Fibroblast of skin of left quadriceps (primary cell): Measurements from ENCODE around the gene PEX7.
"Not testable (repeated sequence)": the region's sequence is repeated elsewhere in the genome, so short reads cannot be mapped to it uniquely, and the experiment has no call there.

Experiments
- DNase-seq, 2 experiments: peaks; one replicate each; pipeline ENCODE4 v3.0.0-alpha.2; 2013; ENCODE audit warnings: low read depth in 2 of 2

Gene PEX7, protein sequence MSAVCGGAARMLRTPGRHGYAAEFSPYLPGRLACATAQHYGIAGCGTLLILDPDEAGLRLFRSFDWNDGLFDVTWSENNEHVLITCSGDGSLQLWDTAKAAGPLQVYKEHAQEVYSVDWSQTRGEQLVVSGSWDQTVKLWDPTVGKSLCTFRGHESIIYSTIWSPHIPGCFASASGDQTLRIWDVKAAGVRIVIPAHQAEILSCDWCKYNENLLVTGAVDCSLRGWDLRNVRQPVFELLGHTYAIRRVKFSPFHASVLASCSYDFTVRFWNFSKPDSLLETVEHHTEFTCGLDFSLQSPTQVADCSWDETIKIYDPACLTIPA

GRCh38 chr6:136822376-136823127 is at the start of gene PEX7:
Gene PEX7 (plus strand): TSS chr6:136822592. CDS start chr6:136822666, 74 bp downstream.
- peak; percentile 84 to 88 for DNase-seq

- no peak for DNase-seq
Observed at GRCh38 chr6:136772685-136773472, 49.5 kb upstream of the PEX7 start.

GRCh38 chr6:136773473-136773796 is 49.0 kb upstream of the PEX7 start:
- no peak for DNase-seq

GRCh38 chr6:136774228-136775041 is 48.0 kb upstream of the PEX7 start:
- DNase-seq, result peak; percentile 49 to 61

DNA sequence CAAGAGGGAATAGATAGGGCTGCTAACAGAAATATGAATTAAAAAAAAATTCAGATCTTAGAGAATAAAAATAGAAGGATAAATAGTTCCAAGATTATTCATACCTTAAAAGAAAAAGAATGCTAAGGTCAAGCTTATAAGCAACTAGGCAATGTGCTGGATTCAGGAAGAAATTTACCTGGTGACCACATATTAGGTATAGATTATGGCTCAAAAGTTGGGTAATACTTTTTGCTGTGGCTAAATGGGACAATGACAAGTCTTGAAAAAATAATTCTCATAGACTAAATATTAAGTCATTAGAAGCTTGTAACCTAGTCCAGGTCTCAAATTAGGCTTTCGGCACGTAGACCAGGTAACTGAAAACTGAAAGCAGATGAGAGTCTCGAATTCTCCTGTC is 47.3 kb upstream of the PEX7 start:
- no peak for DNase-seq

GRCh38 chr6:136775548-136775947 is 46.8 kb upstream of the PEX7 start:
- peak; percentile 29 to 31 for DNase-seq

- no peak for DNase-seq
Observed at GRCh38 chr6:136777651-136778050, 44.7 kb upstream of the PEX7 start.

DNA sequence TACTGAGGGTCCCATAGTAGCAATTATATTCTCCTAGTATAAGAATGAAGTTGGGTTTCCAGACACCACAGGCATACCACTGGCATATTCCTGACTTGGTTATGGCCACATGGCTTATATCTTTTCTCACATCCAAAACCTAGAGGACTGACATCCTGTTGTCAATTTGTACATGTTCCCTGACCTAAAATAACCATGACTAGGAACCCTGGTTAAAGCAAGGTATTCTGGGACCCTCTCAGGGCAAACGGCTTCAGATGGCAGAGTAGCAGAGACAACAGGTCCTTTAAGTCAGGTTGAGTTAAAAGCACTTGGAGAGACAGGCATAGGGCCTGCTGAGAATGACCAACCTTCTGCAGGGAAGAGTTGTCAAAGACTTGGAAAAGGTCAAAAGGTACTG is 42.7 kb upstream of the PEX7 start:
- DNase-seq, result no peak

DNA sequence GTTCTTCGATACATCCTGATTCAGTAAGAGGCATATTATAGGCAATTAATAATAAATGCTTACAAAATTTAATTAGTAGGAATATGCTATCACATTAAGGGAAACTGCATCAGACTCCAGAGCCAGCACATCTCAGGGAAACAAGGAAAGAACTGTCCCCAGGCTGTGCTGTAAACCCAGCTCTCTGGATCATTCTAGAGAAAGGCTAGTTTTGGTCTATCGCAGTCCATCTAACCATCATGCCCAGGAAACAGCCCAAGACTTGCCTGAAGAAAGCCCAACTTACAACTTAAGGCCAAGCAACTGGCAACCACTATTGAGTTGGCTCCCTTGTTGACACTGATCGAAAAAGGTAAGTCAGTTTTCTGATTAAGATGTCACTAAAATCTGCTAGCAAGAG is 41.4 kb upstream of the PEX7 start:
- DNase-seq, result no peak

DNA sequence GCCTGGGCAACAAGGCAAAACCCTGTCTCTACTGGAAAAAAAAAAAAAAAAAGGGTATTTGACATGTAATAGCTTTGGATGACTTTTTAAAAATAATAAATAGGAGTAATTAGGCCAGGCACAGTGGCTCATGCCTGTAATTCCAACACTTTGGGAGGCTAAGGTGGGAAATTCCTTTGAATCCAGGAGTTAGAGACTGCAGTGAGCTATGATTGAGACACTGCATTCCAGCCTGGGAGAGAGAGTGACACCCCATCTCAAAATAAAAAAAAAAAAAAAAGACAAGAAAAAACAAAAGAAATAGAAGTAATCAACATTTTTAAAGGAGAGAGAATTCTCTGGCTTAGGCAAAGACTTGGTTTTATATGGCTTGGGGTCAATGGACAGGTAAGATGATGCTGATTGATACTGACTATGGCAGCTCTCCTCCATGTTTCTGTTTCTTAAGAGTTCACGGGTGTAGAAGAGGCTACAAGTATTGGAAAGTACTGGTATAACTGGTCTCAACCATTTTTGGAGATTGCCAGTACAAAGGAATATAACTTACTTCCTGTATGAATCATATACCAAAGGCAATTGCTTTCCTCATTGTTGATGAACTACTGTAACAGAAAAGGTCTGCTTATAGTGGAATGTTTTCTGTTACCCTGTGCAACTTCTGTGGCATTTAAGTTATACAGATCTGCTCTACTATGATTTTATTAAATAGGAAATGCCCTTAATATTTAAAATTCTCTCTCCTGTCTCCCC is 40.2 kb upstream of the PEX7 start:
- peak; percentile 21 to 29 for DNase-seq

- no peak for DNase-seq
Observed at GRCh38 chr6:136783021-136783420, 39.4 kb upstream of the PEX7 start.

DNA sequence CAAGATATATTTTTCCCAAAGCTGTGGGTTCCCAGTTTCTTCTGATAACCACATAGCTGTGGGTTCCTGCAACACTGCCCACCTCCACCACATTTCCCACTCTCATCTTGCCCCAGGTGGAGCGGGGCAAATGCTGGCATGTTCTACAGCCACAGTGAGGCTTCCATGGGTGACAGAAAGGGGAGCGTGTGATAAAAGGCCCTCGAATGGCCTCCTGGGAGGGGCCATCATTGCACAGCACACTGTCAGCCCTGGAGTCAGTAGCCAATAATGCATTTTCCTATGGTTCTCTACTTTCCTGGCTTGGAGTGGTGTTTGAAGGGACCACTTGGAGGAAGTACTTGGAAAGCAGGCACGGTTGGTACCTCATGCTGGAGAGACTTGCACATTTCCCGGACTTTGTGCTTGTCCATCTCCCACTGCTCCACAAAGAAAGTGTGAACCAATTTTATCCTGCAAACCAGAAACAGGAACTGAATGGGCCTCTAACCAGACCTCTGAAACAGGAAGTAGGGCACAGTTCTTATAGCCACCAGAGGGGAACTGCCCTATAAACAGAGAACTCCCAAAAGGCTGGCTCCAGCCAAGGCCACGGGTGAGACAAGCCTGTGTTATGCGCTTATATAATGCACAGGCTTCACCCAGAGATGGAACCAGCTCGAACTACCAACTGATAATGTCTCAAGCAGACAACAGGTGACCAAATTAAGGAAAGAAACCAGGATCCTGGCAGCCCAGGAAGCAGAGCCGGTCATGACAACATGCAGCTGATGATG is 38.7 kb upstream of the PEX7 start:
- no peak for DNase-seq

DNA sequence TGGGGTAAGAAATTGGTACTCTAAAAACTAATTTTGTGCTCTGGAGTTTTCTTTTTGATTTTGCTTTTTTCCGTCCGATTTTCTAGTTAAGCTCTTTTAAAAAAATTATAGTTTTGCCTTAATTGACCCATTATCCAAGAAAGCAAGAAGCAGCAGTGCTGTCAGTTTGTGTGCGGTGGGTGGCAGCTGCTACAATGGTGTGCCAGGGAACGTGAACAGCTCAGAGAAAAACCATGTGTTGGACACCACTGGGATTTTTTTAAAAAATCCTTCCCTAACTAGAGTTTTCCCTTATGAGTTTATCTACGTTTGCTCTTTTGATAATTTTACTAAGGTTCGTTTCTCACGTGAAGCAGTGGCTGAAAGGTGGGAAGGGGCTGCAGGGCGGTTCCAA is 38.1 kb upstream of the PEX7 start:
- DNase-seq, result no peak

- DNase-seq, result no peak
Observed at GRCh38 chr6:136784910-136785746, 37.3 kb upstream of the PEX7 start.

DNA sequence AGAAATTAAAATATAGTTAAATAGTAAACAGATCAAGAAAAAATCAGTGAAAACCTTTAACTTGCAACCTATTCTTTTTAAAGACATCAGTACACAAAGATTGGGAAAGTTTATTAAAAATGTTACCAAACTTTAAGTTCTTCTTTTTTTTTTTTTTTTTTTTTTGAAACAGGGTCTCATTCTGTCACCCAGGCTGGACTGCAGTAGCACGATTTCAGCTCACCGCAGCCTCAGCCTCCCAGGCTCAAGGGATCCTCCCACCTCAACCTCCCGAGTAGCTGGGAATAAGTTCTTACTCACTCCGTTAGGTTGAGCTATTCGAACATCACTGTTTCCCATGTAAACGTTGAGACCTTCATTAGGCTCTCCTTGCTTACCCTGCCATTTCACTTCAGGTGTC is 35.7 kb upstream of the PEX7 start:
- no peak for DNase-seq

GRCh38 chr6:136787726-136788068 is 34.7 kb upstream of the PEX7 start:
- DNase-seq, result no peak

DNA sequence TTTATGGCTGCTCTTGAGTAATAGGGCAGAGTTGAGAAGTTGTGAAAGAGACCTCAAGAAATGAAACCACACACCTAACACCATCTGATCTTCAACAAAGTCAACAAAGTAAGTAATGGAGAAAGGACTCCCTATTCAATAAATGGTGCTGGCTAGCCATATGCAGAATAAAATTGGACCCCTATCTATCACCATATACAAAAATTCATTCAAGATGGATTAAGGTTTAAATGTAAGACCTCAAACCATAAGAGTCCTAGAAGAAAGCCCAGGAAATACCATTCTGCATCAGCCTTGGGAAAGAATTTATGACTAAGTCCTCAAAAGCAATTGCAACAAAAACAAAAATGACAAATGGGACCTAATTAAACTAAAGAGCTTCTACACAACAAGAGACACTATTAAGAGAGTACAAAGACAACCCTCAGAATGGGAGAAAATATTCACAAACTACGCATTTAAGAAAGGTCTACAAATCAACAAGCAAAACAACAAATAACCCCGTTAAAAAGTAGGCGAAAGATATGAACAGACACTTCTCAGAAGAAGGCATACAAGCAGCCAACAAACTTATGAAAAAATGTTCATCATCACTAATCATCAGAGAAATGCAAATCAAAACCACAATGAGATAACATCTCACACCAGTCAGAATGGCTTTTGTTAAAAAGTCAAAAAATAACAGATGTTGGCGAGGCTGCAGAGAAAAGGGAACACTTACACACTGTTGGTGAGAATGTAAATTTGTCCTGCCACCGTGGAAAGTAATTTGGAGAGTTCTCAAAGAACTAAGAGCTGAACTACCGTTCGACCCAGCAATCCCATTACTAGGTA is 34.1 kb upstream of the PEX7 start:
- DNase-seq, result peak; percentile 69 to 74

GRCh38 chr6:136789440-136789839 is 33.0 kb upstream of the PEX7 start:
- not testable (repeated sequence) for DNase-seq
